NAMALWA (cell line): ENCODE measurements around the gene NTF3.

ENCODE experiments used
- DNase-seq: peaks from one replicate; pipeline ENCODE4 v3.0.0-alpha.2; 2015; ENCODE audit warnings: low spot score

Gene NTF3

DNA sequence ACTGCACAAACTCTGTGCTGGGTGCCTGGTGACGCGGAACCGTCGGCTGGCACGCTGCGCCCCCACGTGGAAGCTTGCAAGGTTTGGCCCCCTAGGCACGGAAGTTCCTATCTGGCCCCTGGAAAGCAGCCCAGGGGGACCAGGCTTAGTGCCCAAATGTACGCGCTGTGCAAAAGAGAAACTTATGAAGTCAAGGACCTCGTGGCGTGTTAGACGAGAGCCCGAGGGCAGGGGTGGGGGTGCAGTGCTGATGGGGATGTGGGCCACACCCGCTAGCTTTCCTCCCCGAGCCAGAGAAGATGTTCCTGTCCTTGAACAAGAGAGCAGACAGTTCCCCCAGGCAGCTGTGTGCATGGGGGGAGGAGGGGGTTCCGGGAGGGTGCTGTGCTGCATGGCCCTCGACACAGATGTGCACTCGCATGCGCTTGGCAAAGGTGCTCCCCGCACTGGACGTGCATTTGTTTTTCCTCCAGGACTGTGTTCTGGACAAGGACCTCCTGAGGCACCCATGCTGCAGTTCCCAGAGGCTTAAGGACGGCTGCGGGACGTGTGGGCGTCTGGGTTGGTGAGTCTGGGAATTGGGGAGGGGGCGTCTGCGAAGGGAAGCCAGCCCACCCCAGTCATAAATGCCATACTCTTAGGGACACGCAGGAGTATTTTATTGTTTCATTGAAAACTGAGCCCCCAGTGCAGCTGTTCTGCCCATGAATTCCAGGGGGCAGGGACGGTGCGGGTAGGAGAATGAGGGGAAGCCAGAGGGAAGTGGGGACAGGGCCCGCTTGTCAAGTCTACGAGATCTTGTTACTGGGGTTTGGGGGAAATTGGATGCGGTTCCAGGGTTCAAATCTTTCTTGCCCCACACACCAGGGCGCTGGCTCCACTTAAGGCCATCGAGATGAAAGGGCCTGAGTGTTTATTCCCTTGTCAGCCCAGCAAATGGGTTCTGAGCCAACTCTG, 80.0 kb downstream of the NTF3 start:
- DNase-seq = peak; percentile 65

DNA sequence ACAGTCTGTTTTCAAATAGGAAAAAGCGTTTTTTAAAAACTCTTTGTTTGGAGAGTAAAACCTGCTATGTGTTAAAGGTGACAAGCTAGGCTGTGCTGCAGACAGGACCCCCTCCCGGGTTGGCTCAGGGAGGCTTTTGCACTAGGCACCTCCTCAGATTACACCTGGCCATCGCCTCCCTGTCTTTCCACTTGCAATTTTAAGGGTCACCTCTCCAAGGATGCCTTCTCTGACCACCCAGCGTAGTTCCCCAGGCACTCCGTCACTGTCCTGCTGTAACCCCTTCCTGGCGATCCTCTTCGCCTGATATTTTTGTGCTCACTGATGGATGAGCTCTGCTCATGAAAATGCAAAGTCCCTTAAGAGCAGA, 80.7 kb downstream of the NTF3 start:
- DNase-seq = no peak

- DNase-seq = no peak
Measured at GRCh38 chr12:5513406-5513805, 81.5 kb downstream of the NTF3 start.

DNA sequence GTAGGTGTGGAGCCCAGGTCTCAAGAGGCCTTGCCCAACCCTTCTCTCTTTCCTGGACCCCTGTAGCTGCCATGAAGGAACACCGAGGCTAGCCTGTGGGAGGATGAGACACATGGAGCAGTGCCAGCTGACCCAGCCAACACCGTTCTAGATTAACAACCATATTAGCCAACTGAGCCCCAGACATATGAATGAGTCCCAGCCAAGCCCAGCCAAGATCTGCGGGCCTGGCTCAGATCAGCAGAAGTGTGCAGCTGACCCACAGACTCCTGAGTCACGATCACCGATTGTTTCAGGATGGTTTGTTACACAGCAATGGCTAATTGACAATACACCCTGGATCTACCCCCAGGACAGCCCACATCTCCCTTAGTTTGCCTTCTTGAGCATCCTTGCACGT, 82.1 kb downstream of the NTF3 start:
- no peak for DNase-seq

DNA sequence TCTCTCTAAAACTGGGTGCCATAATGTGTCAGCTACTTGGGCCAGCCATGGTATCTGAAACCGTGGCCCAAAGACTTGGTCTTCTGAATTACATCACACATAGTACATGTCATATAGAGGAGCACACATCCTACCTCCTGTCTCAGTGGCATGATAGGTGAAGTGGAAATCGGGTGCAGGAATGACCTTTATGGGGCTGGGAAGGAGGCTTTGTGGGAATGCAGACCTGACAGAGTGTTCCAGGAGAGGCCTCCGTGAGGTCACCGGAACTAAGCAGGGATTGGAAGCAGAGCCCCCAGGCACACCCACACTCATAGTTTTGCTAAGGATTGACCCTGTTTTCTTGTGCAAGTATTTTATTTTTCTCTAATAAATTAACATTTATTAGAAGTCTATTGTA, 82.6 kb downstream of the NTF3 start:
- no peak for DNase-seq

DNA sequence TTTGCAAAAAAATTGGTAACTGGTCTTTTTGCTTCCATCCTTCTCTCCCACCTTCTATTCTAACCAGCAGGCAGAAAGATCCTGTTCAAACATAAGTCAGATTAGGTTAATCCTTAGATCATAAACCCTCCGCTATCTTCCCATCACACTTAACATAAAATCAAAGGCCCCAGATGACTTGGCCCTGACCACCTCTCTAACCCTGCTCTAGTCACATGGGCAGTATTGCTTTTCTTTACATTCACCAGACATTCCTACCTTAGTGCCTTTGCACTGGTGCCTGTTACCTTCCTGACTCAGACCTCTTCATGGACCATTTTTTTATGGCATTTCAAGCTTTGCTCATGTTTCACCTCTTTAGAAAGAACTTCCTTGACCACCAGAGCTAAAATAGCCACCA, 83.5 kb downstream of the NTF3 start:
- DNase-seq = no peak

DNA sequence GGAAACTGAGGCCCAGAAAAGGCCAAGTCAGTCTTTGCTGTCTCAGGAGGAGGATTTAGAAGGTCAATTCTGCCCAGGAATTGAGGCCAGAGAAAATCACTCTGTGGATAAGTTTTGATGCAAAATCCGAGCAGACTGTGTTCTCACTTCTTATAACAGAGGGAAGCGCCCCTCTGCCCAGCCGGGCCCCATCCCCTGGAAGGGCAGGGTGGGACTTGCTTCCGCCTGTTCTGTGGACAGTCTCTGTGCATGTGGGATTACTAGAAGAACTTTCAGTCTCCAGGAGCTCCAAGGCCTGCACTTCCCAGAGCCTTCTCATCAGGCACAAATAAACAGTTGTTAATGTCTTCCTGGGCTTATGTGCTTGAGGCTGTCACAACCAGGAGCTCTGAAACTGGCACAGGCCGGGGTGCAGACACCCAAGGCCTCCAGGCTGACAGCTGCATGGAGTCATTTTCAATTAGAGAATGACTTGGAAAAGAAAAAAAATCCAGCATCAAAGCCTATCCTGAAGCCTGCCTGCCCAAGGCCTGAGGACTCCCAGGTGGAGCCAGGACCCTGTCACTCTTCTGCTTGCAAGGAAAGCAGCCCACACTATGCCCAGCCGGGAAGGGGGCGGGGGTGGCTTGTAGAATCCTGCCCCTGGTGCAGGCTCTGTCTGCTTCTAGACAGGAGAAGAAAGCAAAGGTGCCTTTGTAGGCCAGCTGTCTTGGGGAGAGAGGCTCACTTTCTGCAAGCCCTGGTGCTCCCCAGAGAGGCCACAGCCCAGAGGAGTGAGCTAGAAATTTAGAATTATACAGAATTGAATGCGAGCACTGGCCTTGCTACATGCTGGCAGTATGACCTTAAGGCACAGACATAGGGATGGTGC, 84.7 kb downstream of the NTF3 start:
- no peak for DNase-seq

GRCh38 chr12:5518584-5519365, 86.9 kb downstream of the NTF3 start:
- no peak for DNase-seq

DNA sequence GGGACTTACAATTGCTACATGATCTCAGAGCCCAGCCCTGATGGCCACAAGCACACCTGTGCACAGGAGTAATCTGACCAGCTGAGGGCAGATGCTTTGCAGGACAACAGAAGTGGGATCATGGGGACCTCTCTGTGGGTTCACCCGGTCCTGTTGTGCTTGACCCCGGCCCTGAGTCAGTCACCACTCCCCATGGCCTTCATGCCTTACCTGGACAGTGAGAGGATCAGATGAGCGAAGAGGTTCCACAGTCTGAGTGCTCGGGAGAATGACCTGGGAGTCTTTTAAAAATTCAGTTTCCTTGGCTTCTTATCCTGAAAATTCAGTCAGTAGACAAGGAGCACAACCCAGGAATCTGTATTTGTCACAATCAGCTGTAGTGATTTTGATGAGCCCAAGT, 88.1 kb downstream of the NTF3 start:
- DNase-seq = no peak

GRCh38 chr12:5520831-5521230, 88.9 kb downstream of the NTF3 start:
- DNase-seq = no peak

- DNase-seq = no peak
Measured at GRCh38 chr12:5521456-5522325, 89.8 kb downstream of the NTF3 start.

DNA sequence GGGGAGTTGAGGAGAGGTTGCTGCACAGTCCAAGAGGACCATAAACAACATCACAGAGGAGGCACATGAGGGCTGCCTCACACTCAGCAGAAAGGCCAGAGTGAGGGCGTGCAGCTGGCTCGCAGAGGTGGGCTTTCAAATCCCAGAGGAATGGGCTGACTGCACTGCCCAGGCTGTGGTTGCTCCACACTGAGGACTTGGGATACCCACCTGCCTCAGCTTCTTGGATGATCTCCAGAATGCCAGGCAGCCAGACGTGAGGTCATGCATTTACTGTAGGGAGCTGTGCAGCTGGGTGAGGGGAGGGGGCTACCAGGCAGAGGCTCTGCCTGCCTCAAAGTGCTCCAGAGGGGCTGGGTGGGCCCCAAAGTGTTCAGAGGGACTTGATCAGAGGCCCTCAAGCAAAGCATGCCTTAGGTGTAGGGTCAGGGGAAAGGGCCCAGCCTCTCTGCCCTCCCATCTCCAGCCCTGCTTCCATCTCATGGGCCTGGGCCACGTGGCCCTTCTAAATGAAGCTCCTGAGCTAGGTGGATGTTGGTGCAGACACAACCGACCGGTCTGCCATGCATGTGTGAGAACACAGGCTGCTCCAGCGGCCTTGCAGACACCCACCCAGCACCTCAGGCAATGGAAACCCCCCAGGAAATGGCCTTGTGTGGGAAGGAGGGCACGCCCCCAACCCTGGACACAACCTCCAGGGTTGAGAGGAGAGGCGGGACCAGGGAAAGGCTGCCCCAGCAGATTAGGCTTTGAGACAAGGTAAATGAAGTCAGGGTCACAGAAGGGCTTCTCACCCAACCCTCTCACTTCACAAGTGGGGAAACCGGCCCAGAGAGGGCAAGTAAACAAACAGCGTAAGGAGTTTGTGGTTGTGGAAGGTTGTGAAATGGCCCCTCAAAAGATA, 90.8 kb downstream of the NTF3 start:
- no peak for DNase-seq

GRCh38 chr12:5523396-5524115, 91.6 kb downstream of the NTF3 start:
- no peak for DNase-seq

DNA sequence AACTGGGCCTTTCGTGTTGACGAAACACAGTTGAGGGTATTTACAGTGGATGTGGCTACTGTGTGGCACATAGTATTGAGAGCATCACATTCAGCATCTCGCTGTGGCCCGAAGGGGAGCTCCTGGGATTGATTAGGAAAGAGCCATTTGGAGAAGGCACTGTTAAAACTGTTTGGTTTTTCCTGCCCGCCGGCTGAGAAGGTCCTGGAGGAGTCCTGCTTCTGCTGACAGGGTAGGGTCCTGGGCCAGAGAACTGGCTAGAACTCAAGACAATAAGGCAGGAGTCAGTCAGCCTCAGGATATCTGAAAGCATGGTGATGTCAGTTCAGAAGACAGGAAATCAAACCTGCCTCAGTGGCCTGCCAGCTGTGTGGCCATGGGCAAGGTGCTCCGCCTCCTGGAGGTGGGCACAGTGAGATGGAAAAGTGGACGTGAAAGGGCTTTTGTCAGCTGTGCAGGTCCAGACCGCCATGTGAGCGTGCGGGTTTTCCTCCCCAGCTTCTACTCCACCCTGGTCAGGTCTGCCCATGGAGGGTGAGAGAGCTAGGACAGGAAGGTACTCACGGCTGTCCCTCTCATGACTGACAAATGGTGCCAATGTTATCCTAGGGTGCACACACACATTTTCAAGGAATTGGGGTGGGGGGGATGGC, 92.3 kb downstream of the NTF3 start:
- DNase-seq = no peak

GRCh38 chr12:5524769-5525436, 93.0 kb downstream of the NTF3 start:
- DNase-seq = no peak

DNA sequence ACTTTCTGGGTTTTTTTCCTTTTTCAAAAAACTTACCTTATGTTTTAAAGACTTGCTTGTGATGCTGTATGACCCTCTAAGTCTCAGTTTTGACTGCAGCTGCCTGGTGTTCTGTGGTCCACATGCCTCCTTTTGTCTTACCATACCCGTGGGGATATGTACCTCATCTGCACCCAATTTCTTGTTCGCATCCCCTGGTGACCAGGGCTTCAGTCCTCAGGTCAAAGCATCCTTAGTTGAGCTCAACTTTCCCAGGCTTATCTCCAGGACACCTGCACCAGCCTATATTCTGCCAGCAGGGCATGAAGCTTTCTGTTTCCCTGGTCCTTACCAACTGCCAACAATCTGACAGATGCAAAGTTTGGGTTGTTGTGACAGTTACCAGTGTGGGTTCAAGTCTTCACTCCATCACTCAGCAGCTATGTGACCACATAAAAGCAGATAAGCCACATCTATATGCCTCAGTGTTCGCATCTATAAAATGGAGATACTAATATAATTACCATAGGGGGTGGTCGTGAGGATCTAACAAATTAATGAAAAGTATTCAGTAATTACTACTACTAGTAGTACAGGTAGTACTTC, 94.0 kb downstream of the NTF3 start:
- no peak for DNase-seq

DNA sequence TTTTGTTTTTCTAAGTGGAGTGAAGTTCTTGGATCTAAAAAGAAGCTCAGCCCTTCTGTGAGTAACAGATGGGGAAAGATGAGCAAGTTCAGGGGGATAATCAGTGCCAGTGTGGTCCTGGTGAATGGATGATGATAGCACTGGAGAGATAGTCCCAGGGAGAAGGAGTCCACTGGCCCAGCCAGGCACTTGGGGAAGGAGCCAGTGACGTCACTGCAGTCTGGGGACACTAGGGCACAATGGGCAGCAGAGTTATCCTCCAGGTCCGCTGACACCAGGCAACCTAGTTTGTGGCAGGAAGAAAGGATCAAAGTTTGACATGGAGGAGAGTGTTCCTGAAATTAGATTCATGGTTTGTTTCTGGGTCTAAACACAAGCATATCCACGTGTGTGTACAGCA, 101.5 kb downstream of the NTF3 start:
- no peak for DNase-seq
